LNCAP (cell line): ENCODE results near the gene SCLY.

ENCODE experiments used
- CTCF ChIP-seq: fragments of 450-650 bp; IDR thresholded peaks from 2 replicates; pipeline ENCODE4 v1.5.1; 2017; ENCODE audit warnings: mild to moderate bottlenecking

Gene SCLY

GRCh38 chr2:238081561-238081960, 20.8 kb downstream of the SCLY start:
- no peak for TF ChIP-seq CTCF

- TF ChIP-seq CTCF = no peak
Measured at GRCh38 chr2:238082151-238082550, 21.4 kb downstream of the SCLY start.

- TF ChIP-seq CTCF = no peak
Measured at GRCh38 chr2:238082827-238083226, 22.0 kb downstream of the SCLY start.

- TF ChIP-seq CTCF = no peak
Measured at GRCh38 chr2:238083919-238084318, 23.1 kb downstream of the SCLY start.

GRCh38 chr2:238084761-238085160, 24.0 kb downstream of the SCLY start:
- no peak for TF ChIP-seq CTCF

DNA sequence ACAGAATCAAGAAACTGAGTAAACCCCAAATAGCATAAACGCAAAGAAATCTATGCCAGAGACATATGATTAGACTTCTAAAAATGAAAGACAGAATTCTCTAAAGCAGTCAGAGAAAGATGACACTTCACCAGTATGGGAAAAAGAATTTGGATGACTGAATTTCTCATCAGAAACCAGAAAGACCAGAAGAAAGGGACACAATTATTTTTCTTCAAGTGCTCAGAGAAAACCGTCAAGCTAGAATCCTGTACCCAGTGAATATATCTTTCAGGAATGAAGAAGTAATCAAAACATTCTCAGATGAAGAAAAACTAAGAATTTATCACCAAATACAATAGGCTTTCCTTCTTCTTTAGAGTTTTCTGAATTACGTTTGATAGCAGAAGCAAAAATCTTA, 25.1 kb downstream of the SCLY start:
- no peak for TF ChIP-seq CTCF

DNA sequence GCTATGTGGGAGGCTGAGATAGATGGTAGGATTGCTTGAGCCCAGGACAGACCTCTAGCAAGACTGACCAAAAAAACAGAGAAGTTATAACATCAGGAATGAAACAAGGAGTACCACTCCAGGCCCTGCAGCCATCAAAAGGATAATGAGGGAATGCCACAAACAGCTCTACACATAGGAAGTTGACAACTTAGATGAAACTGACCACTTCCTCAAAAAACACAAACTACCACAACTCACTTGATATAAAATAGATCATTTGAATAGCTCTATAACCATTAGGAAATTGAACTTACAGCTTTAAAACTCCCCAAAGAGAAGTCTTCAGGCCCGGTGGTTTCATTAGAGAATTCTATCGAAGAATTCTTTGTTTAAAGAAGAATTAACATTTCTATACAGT, 26.4 kb downstream of the SCLY start:
- no peak for TF ChIP-seq CTCF

DNA sequence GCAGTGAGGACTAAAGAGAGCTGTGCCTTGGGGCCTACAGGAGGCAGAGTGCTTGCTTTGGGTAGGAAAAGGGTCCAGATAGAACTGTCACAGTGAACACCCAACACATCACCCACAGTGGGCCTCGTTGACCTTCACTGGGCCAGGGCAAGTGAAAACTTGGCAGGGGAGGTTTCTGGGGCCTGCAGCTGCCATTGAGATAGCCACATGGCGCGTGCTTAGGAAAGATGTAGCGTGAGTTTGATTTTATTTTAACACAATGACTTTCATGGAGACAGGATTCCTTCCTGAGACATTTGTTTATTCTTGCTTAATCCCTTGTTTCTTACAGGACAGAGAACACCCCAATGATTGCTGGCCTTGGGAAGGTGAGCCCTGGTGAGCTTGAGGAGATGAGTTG, 30.1 kb downstream of the SCLY start:
- no peak for TF ChIP-seq CTCF
